WTC11 (cell line): ENCODE measurements around the gene CDR2. TPM values are rescaled to one million over a fixed set of nuclear protein-coding genes. Genes with fewer than 3 reads are reported as not detected.

Experiments
- ATAC-seq: fragments of 200-7000 bp; cut with Tn5 transposase; 2 replicates; pipeline ENCODE4 v1.10.0; 2021; ENCODE audit warnings: mild to moderate bottlenecking, moderate library complexity
- CTCF ChIA-PET: fragments of 300-600 bp; sonication (Branson Sonifier 250); formaldehyde crosslinking; loops from one replicate; lab custom pipeline; 2021; ENCODE audit warnings: antibody characterized with exemption; lab: Charles Lee
- POLR2A ChIA-PET: fragments of 350-600 bp; sonication (Branson Sonifier 250); formaldehyde crosslinking; loops from one replicate; lab custom pipeline; 2021; ENCODE audit warnings: antibody characterized with exemption; lab: Charles Lee
- DNase-seq: peaks from one replicate; pipeline ENCODE4 v3.0.0; 2021; ENCODE audit warnings: low spot score
- H3K27ac Mint-ChIP-seq: 2 replicates; pipeline ENCODE4 v1.8.0; 2021; ENCODE audit warnings: mixed read lengths
- H3K27me3 Mint-ChIP-seq: 2 replicates; pipeline ENCODE4 v1.8.0; 2021; ENCODE audit warnings: low read depth, mild to moderate bottlenecking, moderate library complexity, mixed read lengths
- H3K36me3 Mint-ChIP-seq: 2 replicates; pipeline ENCODE4 v1.8.0; 2021; ENCODE audit warnings: mixed read lengths
- H3K4me1 Mint-ChIP-seq: 2 replicates; pipeline ENCODE4 v1.8.0; 2022; ENCODE audit warnings: mixed read lengths
- H3K4me3 Mint-ChIP-seq: 2 replicates; pipeline ENCODE4 v1.8.0; 2021; ENCODE audit warnings: mild to moderate bottlenecking, moderate library complexity, mixed read lengths
- H3K9me3 Mint-ChIP-seq: 2 replicates; pipeline ENCODE4 v1.8.0; 2021; ENCODE audit warnings: mixed read lengths
- ETV6 ChIP-seq: sonication (generic); formaldehyde crosslinking; IDR thresholded peaks from 2 replicates; pipeline ENCODE4 v1.8.1; 2022; ENCODE audit warnings: mild to moderate bottlenecking, missing genetic modification reagents
- HMGA2 ChIP-seq: fragments of 250-450 bp; sonication (Bioruptor Pico); IDR thresholded peaks from 2 replicates; pipeline ENCODE4 v1.4.0; 2021; ENCODE audit warnings: mild to moderate bottlenecking, moderate library complexity
- KAT7 ChIP-seq: sonication (generic); formaldehyde crosslinking; IDR thresholded peaks from 2 replicates; pipeline ENCODE4 v1.8.1; 2023; ENCODE audit warnings: missing genetic modification reagents, mild to moderate bottlenecking, borderline replicate concordance
- NFE2L1 ChIP-seq: sonication (generic); formaldehyde crosslinking; IDR thresholded peaks from 2 replicates; pipeline ENCODE4 v1.8.1; 2023; ENCODE audit warnings: missing genetic modification reagents
- NR1H2 ChIP-seq: sonication (generic); formaldehyde crosslinking; IDR thresholded peaks from 2 replicates; pipeline ENCODE4 v1.9.0; 2021; ENCODE audit warnings: mild to moderate bottlenecking, moderate library complexity, missing genetic modification reagents
- SMAD4 ChIP-seq: sonication (generic); formaldehyde crosslinking; IDR thresholded peaks from 2 replicates; pipeline ENCODE4 v1.8.0; 2022; ENCODE audit warnings: mild to moderate bottlenecking, missing genetic modification reagents
- TEAD1 ChIP-seq: sonication (generic); formaldehyde crosslinking; IDR thresholded peaks from 2 replicates; pipeline ENCODE4 v1.8.0; 2022; ENCODE audit warnings: mild to moderate bottlenecking, missing genetic modification reagents
- ZNF138 ChIP-seq: sonication (generic); formaldehyde crosslinking; conservative IDR thresholded peaks from 2 replicates; pipeline ENCODE4 v1.8.1; 2022; ENCODE audit warnings: mild to moderate bottlenecking, moderate library complexity, missing genetic modification reagents
- ZNF219 ChIP-seq: sonication (generic); formaldehyde crosslinking; IDR thresholded peaks from 2 replicates; pipeline ENCODE4 v1.8.0; 2023; ENCODE audit warnings: missing genetic modification reagents, mild to moderate bottlenecking, borderline replicate concordance
- ZNF423 ChIP-seq: fragments of 250-450 bp; sonication (Bioruptor Pico); IDR thresholded peaks from 2 replicates; pipeline ENCODE4 v2.1.2; 2022; ENCODE audit warnings: mild to moderate bottlenecking, moderate library complexity
- total RNA-seq: library from RNA; stranded (reverse); gene quantifications from 3 replicates; pipeline ENCODE4 v1.2.3, GENCODE V29; 2021
- TF ChIP-seq, protein P1 (sequence below): fragments of 200-600 bp; IDR thresholded peaks from 2 replicates; pipeline ENCODE4 v1.8.0; 2022; ENCODE audit warnings: antibody characterized with exemption
- TF ChIP-seq, protein P2 (sequence below): fragments of 250-450 bp; sonication (Bioruptor Pico); IDR thresholded peaks from 2 replicates; pipeline ENCODE4 v1.9.0; 2021; ENCODE audit warnings: mild to moderate bottlenecking
- TF ChIP-seq, protein P3 (sequence below): sonication (generic); formaldehyde crosslinking; IDR thresholded peaks from 2 replicates; pipeline ENCODE4 v1.8.1; 2023; ENCODE audit warnings: mild to moderate bottlenecking, missing genetic modification reagents, moderate library complexity
- TF ChIP-seq, protein P4 (sequence below): sonication (generic); formaldehyde crosslinking; IDR thresholded peaks from 2 replicates; pipeline ENCODE4 v1.8.0; 2023; ENCODE audit warnings: mild to moderate bottlenecking, missing genetic modification reagents
- TF ChIP-seq, protein P5 (sequence below): fragments of 250-450 bp; sonication (Bioruptor Pico); IDR thresholded peaks from 2 replicates; pipeline ENCODE4 v1.8.0; 2021; ENCODE audit warnings: mild to moderate bottlenecking
- TF ChIP-seq, protein P6 (sequence below): sonication (generic); formaldehyde crosslinking; IDR thresholded peaks from 2 replicates; pipeline ENCODE4 v1.8.1; 2022; ENCODE audit warnings: mild to moderate bottlenecking, moderate library complexity, missing genetic modification reagents
- TF ChIP-seq, protein P7 (sequence below): sonication (generic); formaldehyde crosslinking; conservative IDR thresholded peaks from 2 replicates; pipeline ENCODE4 v1.8.1; 2022; ENCODE audit warnings: mild to moderate bottlenecking, missing genetic modification reagents

CDR2 gene
- total RNA-seq, 1 experiment from 2014 or later: 40.9 TPM

DNA sequence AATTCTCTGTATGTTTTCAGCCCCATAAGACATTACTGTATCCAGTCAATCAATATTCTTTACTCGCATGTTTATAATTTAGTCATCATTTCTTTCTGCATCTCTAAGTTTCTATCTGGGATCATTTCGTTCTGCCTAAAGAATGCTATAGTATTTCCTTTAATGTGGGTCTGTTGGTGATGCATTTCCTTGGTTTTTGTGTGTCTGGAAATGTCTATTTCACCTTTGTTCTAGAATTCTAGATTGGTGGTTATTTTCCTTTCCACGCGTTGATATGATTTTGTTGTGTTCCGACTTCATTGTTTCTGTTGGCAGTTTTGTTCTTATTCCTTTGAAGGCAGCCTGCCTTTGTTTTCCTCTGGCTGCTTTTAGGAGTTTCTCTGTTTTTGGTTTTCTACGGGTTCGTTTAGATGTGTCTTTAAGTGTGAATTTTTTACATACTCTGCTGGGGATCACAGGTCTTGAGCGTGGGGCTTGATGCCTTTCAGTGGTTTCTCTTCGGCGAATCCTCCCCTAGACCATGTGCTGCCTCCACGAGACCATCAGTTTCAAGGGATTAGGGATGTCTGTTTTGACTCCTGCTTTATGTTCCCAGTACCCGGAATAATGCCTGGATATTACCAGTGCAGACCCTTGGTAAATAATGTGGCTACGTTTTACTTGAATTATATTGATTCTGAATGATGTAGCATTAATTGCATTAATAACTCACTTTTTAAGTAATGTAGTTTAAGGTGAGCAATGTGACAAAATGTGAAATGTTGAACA, 53.7 kb downstream of the CDR2 start:
- Mint-ChIP-seq H3K9me3 (no peaks in the 10 kb centered on the region), H3K4me1 (no peaks in the 10 kb centered on the region)

DNA sequence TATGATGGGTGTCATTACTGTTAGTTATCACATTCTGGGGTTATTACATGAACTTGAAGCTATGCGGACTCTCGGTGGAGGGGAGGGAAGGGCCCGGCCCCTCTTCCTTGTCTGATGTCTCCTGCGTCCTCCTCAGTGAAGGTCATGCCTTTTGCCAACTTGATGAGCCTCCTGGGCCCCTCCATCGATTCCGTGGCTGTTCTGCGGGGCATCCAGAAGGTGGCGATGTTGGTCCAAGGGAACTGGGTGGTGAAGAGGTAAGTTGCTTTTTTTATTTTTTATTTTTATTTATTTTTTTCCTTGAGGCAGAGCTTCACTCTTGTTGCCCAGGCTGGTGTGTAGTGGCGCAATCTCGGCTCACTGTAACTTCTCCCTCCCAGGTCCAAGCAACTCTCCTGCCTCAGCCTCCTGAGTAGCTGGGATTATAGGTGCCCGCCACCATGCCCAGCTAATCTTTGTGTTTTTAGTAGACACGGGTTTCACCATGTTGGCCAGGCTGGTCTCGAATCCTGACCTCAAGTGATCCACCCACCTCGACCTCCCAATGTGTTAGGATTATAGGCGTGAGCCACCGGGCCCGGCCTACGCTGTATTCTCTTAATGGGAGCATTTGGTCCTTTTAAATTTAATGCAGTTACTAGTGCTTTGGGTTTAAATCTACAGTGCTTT, 55.6 kb downstream of the CDR2 start:
- Mint-ChIP-seq H3K36me3 (peaks cover 37% of the 10 kb centered on the region), H3K4me1 (no peaks in the 10 kb centered on the region), H3K9me3 (no peaks in the 10 kb centered on the region), H3K27me3 (no peaks in the 10 kb centered on the region), H3K27ac (no peak overlapping the region), H3K4me3 (no peak overlapping the region)
- CTCF ChIA-PET: interaction anchor here (0.6 to 2.0 kb wide), 6 partner anchors 13 to 1166 kb away, joined by 3 to 6 read pairs (median 3); no protein-coding TSS in a partner anchor
- POLR2A ChIA-PET: no interaction called here
- ATAC-seq (peak; percentile 59), DNase-seq (peak; percentile 81)
- TF ChIP-seq, protein P1, sequence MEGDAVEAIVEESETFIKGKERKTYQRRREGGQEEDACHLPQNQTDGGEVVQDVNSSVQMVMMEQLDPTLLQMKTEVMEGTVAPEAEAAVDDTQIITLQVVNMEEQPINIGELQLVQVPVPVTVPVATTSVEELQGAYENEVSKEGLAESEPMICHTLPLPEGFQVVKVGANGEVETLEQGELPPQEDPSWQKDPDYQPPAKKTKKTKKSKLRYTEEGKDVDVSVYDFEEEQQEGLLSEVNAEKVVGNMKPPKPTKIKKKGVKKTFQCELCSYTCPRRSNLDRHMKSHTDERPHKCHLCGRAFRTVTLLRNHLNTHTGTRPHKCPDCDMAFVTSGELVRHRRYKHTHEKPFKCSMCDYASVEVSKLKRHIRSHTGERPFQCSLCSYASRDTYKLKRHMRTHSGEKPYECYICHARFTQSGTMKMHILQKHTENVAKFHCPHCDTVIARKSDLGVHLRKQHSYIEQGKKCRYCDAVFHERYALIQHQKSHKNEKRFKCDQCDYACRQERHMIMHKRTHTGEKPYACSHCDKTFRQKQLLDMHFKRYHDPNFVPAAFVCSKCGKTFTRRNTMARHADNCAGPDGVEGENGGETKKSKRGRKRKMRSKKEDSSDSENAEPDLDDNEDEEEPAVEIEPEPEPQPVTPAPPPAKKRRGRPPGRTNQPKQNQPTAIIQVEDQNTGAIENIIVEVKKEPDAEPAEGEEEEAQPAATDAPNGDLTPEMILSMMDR: peak; percentile 38; the same call in 1 of the 2 replicates
- TF ChIP-seq NR1H2 (CRISPR knock-in tag): no peak

More for the DNA sequence above, 53.7 kb downstream of the CDR2 start:
- POLR2A ChIA-PET: no interaction called here
- CTCF ChIA-PET: interaction anchor here (0.6 to 2.0 kb wide), 22 partner anchors 9 to 1369 kb away, joined by 3 to 19 read pairs (median 3); partner anchors contain the start of gene LDAF1
- H3K27me3 Mint-ChIP-seq: no peaks in the 10 kb centered on the region
- no peak for DNase-seq
- peaks cover 35% of the 10 kb centered on the region for H3K36me3 Mint-ChIP-seq
- H3K4me3 Mint-ChIP-seq: no peak overlapping the region
- ATAC-seq: peak; percentile 7; the same call in 1 of the 2 replicates
- TF ChIP-seq ZNF138 (CRISPR knock-in tag) (no peak), ZNF219 (no peak), NFE2L1 (CRISPR knock-in tag) (no peak), SMAD4 (no peak)
- TF ChIP-seq, protein P2, sequence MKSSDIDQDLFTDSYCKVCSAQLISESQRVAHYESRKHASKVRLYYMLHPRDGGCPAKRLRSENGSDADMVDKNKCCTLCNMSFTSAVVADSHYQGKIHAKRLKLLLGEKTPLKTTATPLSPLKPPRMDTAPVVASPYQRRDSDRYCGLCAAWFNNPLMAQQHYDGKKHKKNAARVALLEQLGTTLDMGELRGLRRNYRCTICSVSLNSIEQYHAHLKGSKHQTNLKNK (CRISPR knock-in tag): no peak
- TF ChIP-seq, protein P3, sequence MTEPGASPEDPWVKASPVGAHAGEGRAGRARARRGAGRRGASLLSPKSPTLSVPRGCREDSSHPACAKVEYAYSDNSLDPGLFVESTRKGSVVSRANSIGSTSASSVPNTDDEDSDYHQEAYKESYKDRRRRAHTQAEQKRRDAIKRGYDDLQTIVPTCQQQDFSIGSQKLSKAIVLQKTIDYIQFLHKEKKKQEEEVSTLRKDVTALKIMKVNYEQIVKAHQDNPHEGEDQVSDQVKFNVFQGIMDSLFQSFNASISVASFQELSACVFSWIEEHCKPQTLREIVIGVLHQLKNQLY (CRISPR knock-in tag): no peak
- TF ChIP-seq, protein P4, sequence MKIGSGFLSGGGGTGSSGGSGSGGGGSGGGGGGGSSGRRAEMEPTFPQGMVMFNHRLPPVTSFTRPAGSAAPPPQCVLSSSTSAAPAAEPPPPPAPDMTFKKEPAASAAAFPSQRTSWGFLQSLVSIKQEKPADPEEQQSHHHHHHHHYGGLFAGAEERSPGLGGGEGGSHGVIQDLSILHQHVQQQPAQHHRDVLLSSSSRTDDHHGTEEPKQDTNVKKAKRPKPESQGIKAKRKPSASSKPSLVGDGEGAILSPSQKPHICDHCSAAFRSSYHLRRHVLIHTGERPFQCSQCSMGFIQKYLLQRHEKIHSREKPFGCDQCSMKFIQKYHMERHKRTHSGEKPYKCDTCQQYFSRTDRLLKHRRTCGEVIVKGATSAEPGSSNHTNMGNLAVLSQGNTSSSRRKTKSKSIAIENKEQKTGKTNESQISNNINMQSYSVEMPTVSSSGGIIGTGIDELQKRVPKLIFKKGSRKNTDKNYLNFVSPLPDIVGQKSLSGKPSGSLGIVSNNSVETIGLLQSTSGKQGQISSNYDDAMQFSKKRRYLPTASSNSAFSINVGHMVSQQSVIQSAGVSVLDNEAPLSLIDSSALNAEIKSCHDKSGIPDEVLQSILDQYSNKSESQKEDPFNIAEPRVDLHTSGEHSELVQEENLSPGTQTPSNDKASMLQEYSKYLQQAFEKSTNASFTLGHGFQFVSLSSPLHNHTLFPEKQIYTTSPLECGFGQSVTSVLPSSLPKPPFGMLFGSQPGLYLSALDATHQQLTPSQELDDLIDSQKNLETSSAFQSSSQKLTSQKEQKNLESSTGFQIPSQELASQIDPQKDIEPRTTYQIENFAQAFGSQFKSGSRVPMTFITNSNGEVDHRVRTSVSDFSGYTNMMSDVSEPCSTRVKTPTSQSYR (CRISPR knock-in tag): no peak
- TF ChIP-seq, protein P5, sequence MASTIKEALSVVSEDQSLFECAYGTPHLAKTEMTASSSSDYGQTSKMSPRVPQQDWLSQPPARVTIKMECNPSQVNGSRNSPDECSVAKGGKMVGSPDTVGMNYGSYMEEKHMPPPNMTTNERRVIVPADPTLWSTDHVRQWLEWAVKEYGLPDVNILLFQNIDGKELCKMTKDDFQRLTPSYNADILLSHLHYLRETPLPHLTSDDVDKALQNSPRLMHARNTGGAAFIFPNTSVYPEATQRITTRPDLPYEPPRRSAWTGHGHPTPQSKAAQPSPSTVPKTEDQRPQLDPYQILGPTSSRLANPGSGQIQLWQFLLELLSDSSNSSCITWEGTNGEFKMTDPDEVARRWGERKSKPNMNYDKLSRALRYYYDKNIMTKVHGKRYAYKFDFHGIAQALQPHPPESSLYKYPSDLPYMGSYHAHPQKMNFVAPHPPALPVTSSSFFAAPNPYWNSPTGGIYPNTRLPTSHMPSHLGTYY (CRISPR knock-in tag): no peak
- peak overlapping the region; percentile 42 for H3K27ac Mint-ChIP-seq

DNA sequence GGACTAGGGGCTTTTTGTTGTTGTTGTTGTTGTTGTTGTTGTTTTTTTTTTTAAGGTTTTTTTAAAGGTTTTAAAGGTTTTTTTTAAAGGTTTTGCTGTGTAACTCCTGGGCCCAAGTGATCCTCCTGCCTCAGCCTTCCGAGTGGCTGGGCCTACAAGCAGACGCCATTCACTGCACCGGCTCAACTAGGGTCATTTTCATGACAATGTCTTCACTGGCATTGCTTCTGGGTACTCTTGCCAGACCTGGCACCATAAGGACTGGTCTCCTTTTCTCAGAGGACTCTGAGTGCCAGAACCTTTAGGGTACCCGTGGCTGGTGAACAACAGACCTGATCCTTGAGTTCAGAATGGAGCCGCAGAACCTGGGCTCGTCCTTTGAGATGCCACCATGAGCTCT, 56.8 kb downstream of the CDR2 start:
- Mint-ChIP-seq H3K27me3 (no peaks in the 10 kb centered on the region), H3K4me1 (no peaks in the 10 kb centered on the region), H3K4me3 (no peak overlapping the region), H3K36me3 (peaks cover 41% of the 10 kb centered on the region), H3K9me3 (no peaks in the 10 kb centered on the region), H3K27ac (no peak overlapping the region)
- CTCF ChIA-PET: no interaction called here
- TF ChIP-seq SMAD4 (no peak), HMGA2 (CRISPR knock-in tag) (no peak), TEAD1 (CRISPR knock-in tag) (no peak), ETV6 (CRISPR knock-in tag) (no peak), KAT7 (CRISPR knock-in tag) (no peak), ZNF423 (CRISPR knock-in tag) (no peak)
- TF ChIP-seq, protein P6, sequence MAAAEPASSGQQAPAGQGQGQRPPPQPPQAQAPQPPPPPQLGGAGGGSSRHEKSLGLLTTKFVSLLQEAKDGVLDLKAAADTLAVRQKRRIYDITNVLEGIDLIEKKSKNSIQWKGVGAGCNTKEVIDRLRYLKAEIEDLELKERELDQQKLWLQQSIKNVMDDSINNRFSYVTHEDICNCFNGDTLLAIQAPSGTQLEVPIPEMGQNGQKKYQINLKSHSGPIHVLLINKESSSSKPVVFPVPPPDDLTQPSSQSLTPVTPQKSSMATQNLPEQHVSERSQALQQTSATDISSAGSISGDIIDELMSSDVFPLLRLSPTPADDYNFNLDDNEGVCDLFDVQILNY (CRISPR knock-in tag): no peak
- TF ChIP-seq, protein P7, sequence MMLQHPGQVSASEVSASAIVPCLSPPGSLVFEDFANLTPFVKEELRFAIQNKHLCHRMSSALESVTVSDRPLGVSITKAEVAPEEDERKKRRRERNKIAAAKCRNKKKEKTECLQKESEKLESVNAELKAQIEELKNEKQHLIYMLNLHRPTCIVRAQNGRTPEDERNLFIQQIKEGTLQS (CRISPR knock-in tag): no peak
- DNase-seq: no peak
- POLR2A ChIA-PET: no interaction called here
- no peak for ATAC-seq
